HepG2 (cell line): ENCODE measurements around the gene PLSCR1. TPM values are rescaled to one million over a fixed set of nuclear protein-coding genes. Genes with fewer than 3 reads are reported as not detected.

ENCODE experiments used
- ATF1 ChIP-seq: IDR thresholded peaks from 2 replicates; pipeline ENCODE4 v1.6.1; 2016; ENCODE audit warnings: mild to moderate bottlenecking, control low read depth
- BCL6 ChIP-seq: IDR thresholded peaks from 2 replicates; pipeline ENCODE4 v1.6.1; 2016; ENCODE audit warnings: missing genetic modification reagents, missing compliant biosample characterization
- ELF3 ChIP-seq: IDR thresholded peaks from 2 replicates; pipeline ENCODE4 v1.6.1; 2016; ENCODE audit warnings: missing genetic modification reagents, missing compliant biosample characterization
- FOSL1 ChIP-seq: sonication (generic); formaldehyde crosslinking; IDR thresholded peaks from 2 replicates; pipeline ENCODE4 v1.9.0; 2021; ENCODE audit warnings: missing genetic modification reagents, borderline replicate concordance
- PCBP2 ChIP-seq: fragments of 200-400 bp; formaldehyde crosslinking; optimal IDR thresholded peaks from 2 replicates; pipeline ENCODE3; 2018; ENCODE audit warnings: low read length, low read depth; ENCODE audit not compliant: poor library complexity, severe bottlenecking
- PHF20 ChIP-seq: sonication (generic); formaldehyde crosslinking; IDR thresholded peaks from 2 replicates; pipeline ENCODE4 v1.5.0; 2020; ENCODE audit warnings: mild to moderate bottlenecking, missing genetic modification reagents
- PPARG ChIP-seq: conservative IDR thresholded peaks from 2 replicates; pipeline ENCODE4 v1.6.1; 2016; ENCODE audit warnings: missing biosample characterization, missing genetic modification reagents
- RFXAP ChIP-seq: sonication (generic); formaldehyde crosslinking; IDR thresholded peaks from 2 replicates; pipeline ENCODE4 v1.4.0; 2020; ENCODE audit warnings: missing genetic modification reagents, borderline replicate concordance
- RNF2 ChIP-seq: fragments of 450-650 bp; conservative IDR thresholded peaks from 2 replicates; pipeline ENCODE4 v1.6.1; 2016; ENCODE audit warnings: low read depth
- SALL1 ChIP-seq: sonication (generic); formaldehyde crosslinking; IDR thresholded peaks from 2 replicates; pipeline ENCODE4 v1.8.0; 2022; ENCODE audit warnings: mild to moderate bottlenecking, missing genetic modification reagents
- TAF1 ChIP-seq: sonication (generic); formaldehyde crosslinking; IDR thresholded peaks from 2 replicates; pipeline ENCODE4 v1.4.0; 2020; ENCODE audit warnings: missing genetic modification reagents
- ZKSCAN8 ChIP-seq: IDR thresholded peaks from 2 replicates; pipeline ENCODE4 v1.6.1; 2016; ENCODE audit warnings: borderline replicate concordance, missing genetic modification reagents, missing compliant biosample characterization
- ZNF644 ChIP-seq: IDR thresholded peaks from 2 replicates; pipeline ENCODE4 v1.6.1; 2016; ENCODE audit warnings: low read depth
- polyA plus RNA-seq, 8 experiments: library from polyadenylated mRNA; depleted of rRNA in 3 of 8; stranded (reverse) in 7 of 8; unstranded in 1 of 8; fragments of >200 nt; fragmentation: Illumina TruSeq in 4 of 8; extraction: Trizol in 4 of 8; gene quantifications; 2 replicates each; pipeline versions ENCODE4 v1.2.1 to v1.2.3, GENCODE V29; 2011 to 2016; ENCODE audit warnings: low read depth in 4 of 8, missing spikeins in 1 of 8, mixed read lengths in 1 of 8; ENCODE audit not compliant: insufficient read depth in 1 of 8
- total RNA-seq, 5 experiments: library from RNA; depleted of rRNA; stranded (reverse); fragments of >200 nt; fragmentation: Illumina TruSeq; extraction: Trizol; gene quantifications; 2 replicates each; pipeline ENCODE4 v1.2.3, GENCODE V29; 2016; ENCODE audit warnings: low read depth in 1 of 5
- TF ChIP-seq, protein P1 (sequence below): IDR thresholded peaks from 2 replicates; pipeline ENCODE4 v1.6.1; 2016; ENCODE audit warnings: missing biosample characterization, missing genetic modification reagents, low read depth
- TF ChIP-seq, protein P2 (sequence below): sonication (generic); IDR thresholded peaks from 2 replicates; pipeline ENCODE4 v1.6.1; 2016; ENCODE audit warnings: low read depth, borderline replicate concordance
- TF ChIP-seq, protein P3 (sequence below): sonication (generic); formaldehyde crosslinking; IDR thresholded peaks from 2 replicates; pipeline ENCODE4 v1.4.0; 2020; ENCODE audit warnings: mild to moderate bottlenecking, missing genetic modification reagents
- TF ChIP-seq, protein P4 (sequence below): sonication (generic); formaldehyde crosslinking; IDR thresholded peaks from 2 replicates; pipeline ENCODE4 v1.5.0; 2020; ENCODE audit warnings: mild to moderate bottlenecking, missing genetic modification reagents
- TF ChIP-seq, protein P5 (sequence below): sonication (generic); formaldehyde crosslinking; IDR thresholded peaks from 2 replicates; pipeline ENCODE4 v1.9.0; 2022; ENCODE audit warnings: missing genetic modification reagents, mild to moderate bottlenecking, borderline replicate concordance
- TF ChIP-seq, protein P6 (sequence below): sonication (generic); formaldehyde crosslinking; IDR thresholded peaks from 2 replicates; pipeline ENCODE4 v1.4.0; 2020; ENCODE audit warnings: missing genetic modification reagents

PLSCR1 gene
- total and polyA plus RNA-seq, 2 of the 13 experiments (the other 11 are each of a cell fraction or from before 2014, with no cell fraction given), result 33.8 to 34.1 TPM

DNA sequence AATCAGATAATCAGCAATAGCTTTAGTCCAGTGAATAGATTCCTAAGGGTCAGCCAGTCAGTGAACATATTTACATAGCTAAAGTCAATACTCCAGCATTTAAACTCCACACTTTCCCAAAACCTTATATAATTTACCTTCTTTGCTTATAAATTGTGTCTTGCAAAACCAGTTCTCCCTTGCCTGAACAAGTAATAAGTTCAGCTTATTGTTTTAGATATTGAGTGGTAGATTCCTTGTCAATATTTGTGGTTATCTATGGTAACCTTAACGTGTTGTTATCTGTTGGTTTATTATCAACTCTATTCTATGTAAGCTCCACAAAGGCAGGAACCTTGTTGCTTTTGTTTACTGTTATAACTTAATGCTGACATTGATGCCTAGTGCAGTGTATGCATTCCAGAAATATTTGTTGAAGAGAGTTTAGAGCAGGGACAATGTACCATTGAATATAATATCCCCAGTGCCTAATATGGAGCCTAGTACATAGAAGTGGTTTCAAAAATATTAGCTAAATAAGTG lies 36.7 kb upstream of the PLSCR1 start (continued):
- TF ChIP-seq, protein P1, sequence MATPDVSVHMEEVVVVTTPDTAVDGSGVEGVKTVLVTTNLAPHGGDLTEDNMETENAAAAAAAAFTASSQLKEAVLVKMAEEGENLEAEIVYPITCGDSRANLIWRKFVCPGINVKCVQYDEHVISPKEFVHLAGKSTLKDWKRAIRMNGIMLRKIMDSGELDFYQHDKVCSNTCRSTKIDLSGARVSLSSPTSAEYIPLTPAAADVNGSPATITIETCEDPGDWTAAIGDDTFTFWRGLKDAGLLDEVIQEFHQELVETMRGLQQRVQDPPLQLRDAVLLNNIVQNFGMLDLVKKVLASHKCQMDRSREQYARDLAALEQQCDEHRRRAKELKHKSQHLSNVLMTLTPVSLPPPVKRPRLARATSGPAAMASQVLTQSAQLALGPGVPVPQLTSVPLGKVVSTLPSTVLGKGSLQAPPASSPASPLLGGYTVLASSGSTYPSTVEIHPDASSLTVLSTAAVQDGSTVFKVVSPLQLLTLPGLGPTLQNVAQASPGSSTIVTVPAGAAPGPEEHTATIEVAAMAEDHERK, result no peak
- TF ChIP-seq, protein P2, sequence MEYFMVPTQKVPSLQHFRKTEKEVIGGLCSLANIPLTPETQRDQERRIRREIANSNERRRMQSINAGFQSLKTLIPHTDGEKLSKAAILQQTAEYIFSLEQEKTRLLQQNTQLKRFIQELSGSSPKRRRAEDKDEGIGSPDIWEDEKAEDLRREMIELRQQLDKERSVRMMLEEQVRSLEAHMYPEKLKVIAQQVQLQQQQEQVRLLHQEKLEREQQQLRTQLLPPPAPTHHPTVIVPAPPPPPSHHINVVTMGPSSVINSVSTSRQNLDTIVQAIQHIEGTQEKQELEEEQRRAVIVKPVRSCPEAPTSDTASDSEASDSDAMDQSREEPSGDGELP, result 0 out of 2 replicates have a peak, but pooled peaks have one; percentile 19
- no peak for TF ChIP-seq PCBP2
- no peak for TF ChIP-seq PHF20 (CRISPR knock-in tag)
- TF ChIP-seq RNF2, result no peak
- TF ChIP-seq FOSL1, result no peak
- TF ChIP-seq BCL6 (CRISPR knock-in tag), result peak; percentile 88
- TF ChIP-seq SALL1 (CRISPR knock-in tag), result peak; percentile 41; the same call in 1 of the 2 replicates
- no peak for TF ChIP-seq RFXAP
- peak; percentile 84 for TF ChIP-seq ELF3
- TF ChIP-seq, protein P3, sequence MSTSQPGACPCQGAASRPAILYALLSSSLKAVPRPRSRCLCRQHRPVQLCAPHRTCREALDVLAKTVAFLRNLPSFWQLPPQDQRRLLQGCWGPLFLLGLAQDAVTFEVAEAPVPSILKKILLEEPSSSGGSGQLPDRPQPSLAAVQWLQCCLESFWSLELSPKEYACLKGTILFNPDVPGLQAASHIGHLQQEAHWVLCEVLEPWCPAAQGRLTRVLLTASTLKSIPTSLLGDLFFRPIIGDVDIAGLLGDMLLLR (CRISPR knock-in tag), result no peak
- TF ChIP-seq, protein P4, sequence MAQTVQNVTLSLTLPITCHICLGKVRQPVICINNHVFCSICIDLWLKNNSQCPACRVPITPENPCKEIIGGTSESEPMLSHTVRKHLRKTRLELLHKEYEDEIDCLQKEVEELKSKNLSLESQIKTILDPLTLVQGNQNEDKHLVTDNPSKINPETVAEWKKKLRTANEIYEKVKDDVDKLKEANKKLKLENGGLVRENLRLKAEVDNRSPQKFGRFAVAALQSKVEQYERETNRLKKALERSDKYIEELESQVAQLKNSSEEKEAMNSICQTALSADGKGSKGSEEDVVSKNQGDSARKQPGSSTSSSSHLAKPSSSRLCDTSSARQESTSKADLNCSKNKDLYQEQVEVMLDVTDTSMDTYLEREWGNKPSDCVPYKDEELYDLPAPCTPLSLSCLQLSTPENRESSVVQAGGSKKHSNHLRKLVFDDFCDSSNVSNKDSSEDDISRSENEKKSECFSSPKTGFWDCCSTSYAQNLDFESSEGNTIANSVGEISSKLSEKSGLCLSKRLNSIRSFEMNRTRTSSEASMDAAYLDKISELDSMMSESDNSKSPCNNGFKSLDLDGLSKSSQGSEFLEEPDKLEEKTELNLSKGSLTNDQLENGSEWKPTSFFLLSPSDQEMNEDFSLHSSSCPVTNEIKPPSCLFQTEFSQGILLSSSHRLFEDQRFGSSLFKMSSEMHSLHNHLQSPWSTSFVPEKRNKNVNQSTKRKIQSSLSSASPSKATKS (CRISPR knock-in tag), result 0 out of 2 replicates have a peak, but pooled peaks have one; percentile 74
- TF ChIP-seq ATF1 (CRISPR knock-in tag), result 0 out of 2 replicates have a peak, but pooled peaks have one; percentile 56
- TF ChIP-seq, protein P5, sequence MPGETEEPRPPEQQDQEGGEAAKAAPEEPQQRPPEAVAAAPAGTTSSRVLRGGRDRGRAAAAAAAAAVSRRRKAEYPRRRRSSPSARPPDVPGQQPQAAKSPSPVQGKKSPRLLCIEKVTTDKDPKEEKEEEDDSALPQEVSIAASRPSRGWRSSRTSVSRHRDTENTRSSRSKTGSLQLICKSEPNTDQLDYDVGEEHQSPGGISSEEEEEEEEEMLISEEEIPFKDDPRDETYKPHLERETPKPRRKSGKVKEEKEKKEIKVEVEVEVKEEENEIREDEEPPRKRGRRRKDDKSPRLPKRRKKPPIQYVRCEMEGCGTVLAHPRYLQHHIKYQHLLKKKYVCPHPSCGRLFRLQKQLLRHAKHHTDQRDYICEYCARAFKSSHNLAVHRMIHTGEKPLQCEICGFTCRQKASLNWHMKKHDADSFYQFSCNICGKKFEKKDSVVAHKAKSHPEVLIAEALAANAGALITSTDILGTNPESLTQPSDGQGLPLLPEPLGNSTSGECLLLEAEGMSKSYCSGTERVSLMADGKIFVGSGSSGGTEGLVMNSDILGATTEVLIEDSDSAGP (CRISPR knock-in tag), result no peak
- no peak; the same call in 1 of the 2 replicates for TF ChIP-seq ZNF644 (CRISPR knock-in tag)
- no peak for TF ChIP-seq TAF1 (CRISPR knock-in tag)
- TF ChIP-seq, protein P6, sequence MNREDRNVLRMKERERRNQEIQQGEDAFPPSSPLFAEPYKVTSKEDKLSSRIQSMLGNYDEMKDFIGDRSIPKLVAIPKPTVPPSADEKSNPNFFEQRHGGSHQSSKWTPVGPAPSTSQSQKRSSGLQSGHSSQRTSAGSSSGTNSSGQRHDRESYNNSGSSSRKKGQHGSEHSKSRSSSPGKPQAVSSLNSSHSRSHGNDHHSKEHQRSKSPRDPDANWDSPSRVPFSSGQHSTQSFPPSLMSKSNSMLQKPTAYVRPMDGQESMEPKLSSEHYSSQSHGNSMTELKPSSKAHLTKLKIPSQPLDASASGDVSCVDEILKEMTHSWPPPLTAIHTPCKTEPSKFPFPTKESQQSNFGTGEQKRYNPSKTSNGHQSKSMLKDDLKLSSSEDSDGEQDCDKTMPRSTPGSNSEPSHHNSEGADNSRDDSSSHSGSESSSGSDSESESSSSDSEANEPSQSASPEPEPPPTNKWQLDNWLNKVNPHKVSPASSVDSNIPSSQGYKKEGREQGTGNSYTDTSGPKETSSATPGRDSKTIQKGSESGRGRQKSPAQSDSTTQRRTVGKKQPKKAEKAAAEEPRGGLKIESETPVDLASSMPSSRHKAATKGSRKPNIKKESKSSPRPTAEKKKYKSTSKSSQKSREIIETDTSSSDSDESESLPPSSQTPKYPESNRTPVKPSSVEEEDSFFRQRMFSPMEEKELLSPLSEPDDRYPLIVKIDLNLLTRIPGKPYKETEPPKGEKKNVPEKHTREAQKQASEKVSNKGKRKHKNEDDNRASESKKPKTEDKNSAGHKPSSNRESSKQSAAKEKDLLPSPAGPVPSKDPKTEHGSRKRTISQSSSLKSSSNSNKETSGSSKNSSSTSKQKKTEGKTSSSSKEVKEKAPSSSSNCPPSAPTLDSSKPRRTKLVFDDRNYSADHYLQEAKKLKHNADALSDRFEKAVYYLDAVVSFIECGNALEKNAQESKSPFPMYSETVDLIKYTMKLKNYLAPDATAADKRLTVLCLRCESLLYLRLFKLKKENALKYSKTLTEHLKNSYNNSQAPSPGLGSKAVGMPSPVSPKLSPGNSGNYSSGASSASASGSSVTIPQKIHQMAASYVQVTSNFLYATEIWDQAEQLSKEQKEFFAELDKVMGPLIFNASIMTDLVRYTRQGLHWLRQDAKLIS (CRISPR knock-in tag), result no peak
- peak; percentile 38; the same call in 1 of the 2 replicates for TF ChIP-seq PPARG
- TF ChIP-seq ZKSCAN8 (CRISPR knock-in tag), result peak; percentile 28; the same call in 1 of the 2 replicates
